ENCODE results near the gene STIM1.

Gene STIM1

DNA sequence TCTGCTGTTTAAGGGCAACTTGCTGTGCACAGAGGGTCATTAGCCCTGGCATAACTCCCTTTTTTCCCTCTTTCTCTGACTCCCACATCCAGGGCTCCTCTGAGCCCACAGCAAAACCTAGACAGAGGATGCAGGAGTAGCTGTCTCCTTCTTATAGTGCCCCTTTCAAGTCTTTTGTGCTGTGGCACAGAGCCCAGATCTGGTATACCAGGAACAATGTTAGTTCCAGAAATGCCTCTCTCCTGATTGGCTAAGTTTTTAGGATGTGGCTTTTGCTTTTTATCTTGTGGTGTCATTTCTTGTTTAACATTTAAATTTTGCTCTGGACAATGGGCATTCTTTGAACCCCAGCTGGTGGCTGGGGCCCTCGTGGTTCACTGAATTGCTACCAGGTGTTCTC lies 213.5 kb downstream of the STIM1 start:
- DNase-seq (ENCODE audit: low read depth in 2 of 2): no peak

DNA sequence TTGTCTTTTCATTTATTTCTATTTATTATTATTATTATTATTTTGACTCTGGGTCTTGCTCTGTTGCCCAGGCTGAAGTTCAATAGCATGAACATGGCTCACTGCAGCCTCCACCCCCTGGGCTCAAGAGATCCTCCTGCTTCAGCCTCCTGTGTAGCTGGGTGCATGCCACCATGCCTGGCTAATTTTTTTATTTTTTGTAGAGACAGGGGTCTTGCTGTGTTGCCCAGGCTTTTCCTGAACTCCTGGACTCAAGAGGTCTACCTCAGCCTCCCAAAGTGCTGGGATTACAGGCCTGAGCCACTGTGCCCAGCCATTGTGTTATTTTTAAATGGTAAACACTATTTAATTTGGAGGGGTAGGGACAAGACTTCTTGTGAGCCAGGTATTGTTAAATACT lies 215.9 kb downstream of the STIM1 start:
- no peak for DNase-seq (ENCODE audit: low read depth in 2 of 2)

DNA sequence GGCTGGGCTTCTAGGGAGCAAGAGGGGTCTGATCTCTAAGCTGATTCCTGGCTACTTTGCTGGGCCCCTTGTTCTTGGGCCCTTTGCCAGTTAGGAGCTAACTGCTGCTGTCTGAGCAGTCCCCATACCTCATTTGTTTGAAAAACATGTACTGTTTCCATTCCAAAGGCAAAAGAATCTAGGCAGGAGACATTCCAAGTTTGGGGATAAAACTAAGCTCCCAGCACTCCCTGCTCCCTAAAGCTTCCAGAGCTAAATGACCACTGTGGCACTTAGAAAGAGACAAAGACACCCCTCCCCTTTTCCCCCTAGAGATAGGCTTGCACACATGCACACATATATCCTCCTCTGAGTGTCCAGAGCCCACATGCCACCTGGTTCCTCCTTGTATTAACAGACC lies 216.4 kb downstream of the STIM1 start:
- DNase-seq (ENCODE audit: low read depth in 2 of 2): no peak

DNA sequence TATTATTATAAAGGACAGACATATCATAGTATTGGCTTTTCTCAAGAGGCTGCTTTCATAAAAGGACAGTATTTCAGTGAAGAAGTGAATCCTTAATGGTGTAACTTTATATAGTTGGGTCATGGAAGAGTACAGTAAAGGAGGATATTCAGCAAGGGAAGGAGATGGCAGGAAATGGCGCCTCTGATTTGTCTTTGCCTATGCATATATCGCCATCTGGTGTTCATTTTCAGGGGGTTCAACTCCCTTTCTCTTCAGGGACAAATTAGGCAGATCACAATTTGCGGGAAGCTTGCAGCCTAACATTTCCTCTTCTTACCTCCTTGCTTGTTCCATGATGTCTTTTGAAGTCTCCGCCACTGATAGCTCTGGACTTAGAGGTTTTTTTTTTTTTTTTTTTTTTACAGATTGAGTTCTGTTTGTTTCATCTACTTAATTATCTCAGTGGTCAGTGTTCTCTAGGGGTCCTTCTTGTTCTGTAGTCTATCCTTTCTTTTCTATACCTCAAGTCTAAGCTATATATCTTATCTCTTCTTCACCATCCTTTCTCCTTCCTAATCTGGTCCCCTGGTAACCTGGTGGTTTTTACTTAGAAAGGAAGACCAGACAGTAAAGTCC lies 217.3 kb downstream of the STIM1 start:
- DNase-seq (ENCODE audit: low read depth in 2 of 2): peak; percentile 38 to 45

GRCh38 chr11:4074266-4074665 lies 218.8 kb downstream of the STIM1 start:
- DNase-seq (ENCODE audit: low read depth in 2 of 2): no peak

- DNase-seq (ENCODE audit: low read depth in 2 of 2): no peak
Observed at GRCh38 chr11:4076774-4077173, 221.3 kb downstream of the STIM1 start.

- DNase-seq (ENCODE audit: low read depth in 2 of 2): no peak
Observed at GRCh38 chr11:4083198-4083597, 227.7 kb downstream of the STIM1 start.

DNA sequence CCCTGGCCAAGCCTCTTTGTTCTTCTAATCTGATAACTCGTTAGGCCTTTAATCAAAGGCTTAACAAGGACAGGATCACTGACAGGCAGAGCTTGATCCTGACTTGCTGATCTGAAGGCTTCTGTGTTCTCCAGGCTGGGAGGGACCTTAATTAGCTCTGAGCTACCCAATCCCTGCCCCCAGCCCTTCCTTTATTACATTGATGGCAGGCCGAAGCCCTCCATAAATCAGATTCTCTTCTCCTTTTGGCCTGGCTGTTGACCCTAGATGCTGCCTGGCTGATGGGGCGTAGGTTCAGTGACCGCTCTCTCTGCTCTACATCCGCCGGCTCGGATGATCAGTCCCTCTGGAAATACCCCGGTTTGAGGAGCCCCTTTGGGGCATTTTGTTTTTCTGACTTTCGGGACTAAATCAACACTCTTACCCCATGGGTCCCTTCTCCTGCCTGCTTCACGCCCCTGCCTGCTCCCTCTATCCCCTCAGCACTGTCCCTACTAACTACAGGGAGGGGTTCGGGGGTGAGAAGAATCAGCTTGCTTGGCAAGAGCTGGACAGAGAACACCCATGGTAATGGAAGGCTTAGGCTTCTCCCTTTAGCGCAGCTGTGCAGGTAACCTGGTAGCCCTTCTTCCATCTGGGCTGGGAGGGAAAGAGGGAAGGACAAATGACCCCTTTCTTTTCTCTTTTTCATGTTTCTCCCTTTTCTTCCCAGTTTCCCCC lies 229.1 kb downstream of the STIM1 start:
- no peak for DNase-seq (ENCODE audit: low read depth in 2 of 2)

DNA sequence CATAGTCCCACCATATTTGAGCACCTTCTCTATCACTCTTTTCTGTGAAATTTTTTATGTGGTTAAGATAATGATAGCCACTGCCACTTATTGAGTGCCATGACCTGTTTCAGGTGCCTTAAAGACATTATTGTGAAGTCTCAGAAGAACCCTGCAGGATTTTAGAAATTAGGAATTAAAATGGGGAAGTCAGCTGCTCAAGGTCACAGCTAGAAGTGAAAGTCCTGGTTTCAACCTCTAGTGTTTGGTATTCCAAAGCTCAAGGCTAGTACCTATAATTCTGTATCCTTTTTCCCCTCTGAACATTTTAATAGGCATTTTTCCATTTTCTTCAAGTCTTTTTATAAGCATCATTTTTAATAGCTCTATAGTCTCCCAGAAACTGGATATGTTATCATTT lies 230.1 kb downstream of the STIM1 start:
- DNase-seq (ENCODE audit: low read depth in 2 of 2): no peak

- DNase-seq (ENCODE audit: low read depth in 2 of 2): no peak
Observed at GRCh38 chr11:4086575-4087353, 231.3 kb downstream of the STIM1 start.

- DNase-seq (ENCODE audit: low read depth in 2 of 2): no peak
Observed at GRCh38 chr11:4087551-4087950, 232.1 kb downstream of the STIM1 start.

- no peak for DNase-seq (ENCODE audit: low read depth in 2 of 2)
Observed at GRCh38 chr11:4090258-4090657, 234.8 kb downstream of the STIM1 start.

DNA sequence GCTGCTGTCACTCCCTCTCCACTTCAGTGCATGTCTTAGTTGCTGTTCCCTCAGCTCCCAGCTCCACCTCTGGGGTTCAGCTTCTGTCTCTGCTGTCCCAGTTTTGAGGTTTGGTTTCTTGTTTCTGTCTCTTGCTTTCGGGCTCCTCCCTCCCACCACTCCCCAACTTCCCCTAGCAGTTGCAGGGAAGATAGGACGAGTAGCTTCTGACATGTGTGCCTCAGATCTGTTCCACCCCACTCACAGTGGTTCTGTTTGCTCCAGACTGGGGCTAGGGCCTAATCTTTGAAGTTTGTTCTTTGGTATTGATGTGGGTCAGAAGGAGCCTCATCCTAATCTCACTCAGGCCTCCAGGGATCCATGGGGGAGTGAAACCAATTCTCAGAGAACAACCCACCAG lies 236.6 kb downstream of the STIM1 start:
- no peak for DNase-seq (ENCODE audit: low read depth in 2 of 2)

DNA sequence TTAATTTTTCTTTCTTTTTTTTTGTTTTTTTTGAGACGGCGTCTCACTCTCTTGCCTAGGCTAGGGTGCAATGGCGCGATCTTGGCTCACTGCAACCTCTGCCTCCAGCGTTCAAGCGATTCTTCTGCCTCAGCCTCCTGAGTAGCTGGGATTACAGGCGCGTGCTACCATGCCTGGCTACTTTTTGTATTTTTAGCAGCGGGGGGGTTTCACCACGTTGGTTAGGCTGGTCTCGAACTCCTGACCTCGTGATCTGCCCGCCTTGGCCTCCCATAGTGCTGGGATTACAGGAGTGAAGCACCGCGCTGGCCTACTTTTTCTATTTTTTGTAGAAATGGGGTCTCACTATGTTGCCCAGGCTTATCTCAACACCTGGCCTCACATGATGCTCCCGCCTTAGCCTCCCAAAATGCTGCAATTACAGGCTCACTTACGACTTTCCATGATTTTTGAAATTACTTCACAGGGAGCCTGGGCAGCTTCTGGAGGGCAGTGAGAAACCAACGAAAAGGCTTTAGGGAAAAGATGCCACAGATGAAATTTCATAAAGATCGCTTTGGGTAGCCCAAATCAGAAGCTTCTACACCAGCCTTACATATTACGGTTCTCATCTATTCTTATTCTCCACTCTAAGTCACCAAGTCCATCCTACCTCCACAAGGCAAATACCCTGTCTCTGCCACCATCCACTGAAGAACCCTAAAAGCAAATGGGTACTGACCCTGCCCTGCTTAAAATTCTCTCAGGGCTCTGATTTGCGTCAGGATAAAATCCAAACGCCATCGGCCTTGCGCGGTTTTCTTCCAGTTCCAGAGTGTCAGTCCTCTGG lies 238.3 kb downstream of the STIM1 start:
- DNase-seq (ENCODE audit: low read depth in 2 of 2): no peak

- DNase-seq (ENCODE audit: low read depth in 2 of 2): peak; percentile 90 to 92
Observed at GRCh38 chr11:4094348-4095291, 239.2 kb downstream of the STIM1 start, which contains the start of gene RRM1. Gene RRM1, plus strand, starts transcription at chr11:4094799. Its CDS starts 214 bp downstream, at chr11:4095013.

GRCh38 chr11:4095509-4096230 lies 240.2 kb downstream of the STIM1 start:
- peak in 1 of 2 experiments; percentile 16 for DNase-seq (ENCODE audit: low read depth in 2 of 2)

GRCh38 chr11:4098026-4098621 lies 242.7 kb downstream of the STIM1 start:
- DNase-seq (ENCODE audit: low read depth in 2 of 2): no peak

DNA sequence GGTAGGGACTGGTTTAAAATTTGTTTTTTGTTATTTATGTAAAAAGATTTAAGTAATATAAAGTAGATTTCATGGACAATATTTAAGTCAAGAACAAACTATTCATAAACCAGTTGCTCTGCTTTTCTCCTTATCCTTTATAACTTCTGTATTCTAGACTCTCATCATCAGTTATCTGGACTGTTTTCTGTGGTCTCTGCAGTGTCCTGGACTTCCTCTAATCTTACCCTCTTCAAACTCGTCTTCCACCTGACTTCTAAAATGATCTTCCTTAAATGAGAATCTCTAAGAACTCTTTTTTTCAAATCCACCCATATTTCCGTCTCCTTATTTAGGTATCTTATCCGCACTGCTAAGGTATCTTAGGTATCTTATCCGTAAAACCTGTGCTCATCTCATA lies 247.2 kb downstream of the STIM1 start:
- no peak for DNase-seq (ENCODE audit: low read depth in 2 of 2)

DNA sequence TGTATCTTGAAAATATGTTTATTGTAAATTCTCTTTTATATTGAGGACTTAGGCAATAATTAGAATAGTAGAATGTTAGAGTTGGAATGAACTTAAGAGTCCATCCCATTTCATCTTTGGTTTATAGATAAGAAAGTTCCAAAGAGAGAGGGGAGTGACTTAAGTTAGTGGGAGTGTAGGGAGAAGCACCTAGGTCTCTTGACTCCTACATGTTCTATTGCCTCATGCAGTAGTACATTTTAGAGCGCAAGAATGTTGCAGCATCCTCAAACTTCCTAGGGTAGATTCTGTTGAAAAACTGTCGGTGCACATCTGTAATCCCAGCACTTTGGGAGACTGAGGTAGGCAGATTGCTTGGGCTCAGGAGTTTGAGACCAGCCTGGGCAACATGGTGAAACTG lies 247.8 kb downstream of the STIM1 start:
- no peak for DNase-seq (ENCODE audit: low read depth in 2 of 2)

DNA sequence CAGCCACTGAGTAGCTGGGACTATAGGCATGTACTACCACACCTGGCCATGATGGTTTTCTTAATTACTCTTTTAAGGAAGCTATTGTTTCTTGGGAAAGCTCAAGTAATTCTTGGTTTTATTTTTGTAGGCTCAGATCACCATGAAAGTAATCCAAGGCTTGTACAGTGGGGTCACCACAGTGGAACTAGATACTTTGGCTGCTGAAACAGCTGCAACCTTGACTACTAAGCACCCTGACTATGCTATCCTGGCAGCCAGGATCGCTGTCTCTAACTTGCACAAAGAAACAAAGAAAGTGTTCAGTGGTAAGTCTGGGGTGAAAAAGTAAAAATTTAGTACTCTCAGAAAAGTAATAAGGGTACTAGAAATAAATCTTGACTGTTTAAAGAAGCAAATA lies 250.5 kb downstream of the STIM1 start:
- no peak for DNase-seq (ENCODE audit: low read depth in 2 of 2)

All from fibroblast of skin of left biceps (primary cell).